Neural progenitor cell (in vitro differentiated cells): ENCODE results near the gene MSH6. TPM values are rescaled to one million over a fixed set of nuclear protein-coding genes. Genes with fewer than 3 reads are reported as not detected.

Experiments used
- DNase-seq: peaks from one replicate; pipeline ENCODE4 v3.0.0-alpha.2; 2016; ENCODE audit warnings: low spot score
- H2AFZ ChIP-seq: fragments of 200-600 bp; sonication (generic); replicated peaks from 2 replicates; pipeline ENCODE4 v1.6.1; 2016; ENCODE audit warnings: antibody characterized with exemption
- H3F3A ChIP-seq: fragments of 200-600 bp; sonication (generic); 2 replicates; pipeline ENCODE4 v1.6.1; 2016; ENCODE audit warnings: antibody characterized with exemption, low read depth
- H3K27ac ChIP-seq: fragments of 200-600 bp; sonication (generic); 2 replicates; pipeline ENCODE4 v1.5.1; 2016; ENCODE audit warnings: mild to moderate bottlenecking
- H3K27me3 ChIP-seq: fragments of 200-600 bp; sonication (generic); 2 replicates; pipeline ENCODE4 v1.6.1; 2016; ENCODE audit warnings: mild to moderate bottlenecking, moderate library complexity
- H3K36me3 ChIP-seq: fragments of 200-600 bp; sonication (generic); 2 replicates; pipeline ENCODE4 v1.5.1; 2016
- H3K4me1 ChIP-seq: fragments of 200-600 bp; sonication (generic); 2 replicates; pipeline ENCODE4 v1.6.1; 2016; ENCODE audit warnings: mixed run types
- H3K4me2 ChIP-seq: fragments of 200-600 bp; sonication (generic); 2 replicates; pipeline ENCODE4 v1.6.1; 2016
- H3K4me3 ChIP-seq: fragments of 200-600 bp; sonication (generic); 2 replicates; pipeline ENCODE4 v1.5.1; 2016
- H3K79me2 ChIP-seq: fragments of 200-600 bp; sonication (generic); 2 replicates; pipeline ENCODE4 v1.6.1; 2016; ENCODE audit warnings: low read depth
- H3K9ac ChIP-seq: fragments of 200-600 bp; sonication (generic); 2 replicates; pipeline ENCODE4 v1.6.1; 2016
- H3K9me3 ChIP-seq: fragments of 200-600 bp; sonication (generic); 2 replicates; pipeline ENCODE4 v1.5.1; 2016; ENCODE audit warnings: low read depth
- H4K20me1 ChIP-seq: fragments of 200-600 bp; sonication (generic); 2 replicates; pipeline ENCODE4 v1.6.1; 2016; ENCODE audit warnings: low read depth
- H3K27ac Mint-ChIP-seq: 3 replicates; pipeline ENCODE4 v1.8.0; 2021; ENCODE audit warnings: mixed read lengths
- H3K27me3 Mint-ChIP-seq: 2 replicates; pipeline ENCODE4 v1.8.0; 2022; ENCODE audit warnings: low read depth, mild to moderate bottlenecking, inconsistent platforms, moderate library complexity, mixed read lengths; ENCODE audit not compliant: insufficient read depth
- H3K36me3 Mint-ChIP-seq: 3 replicates; pipeline ENCODE4 v1.8.0; 2021; ENCODE audit warnings: mixed read lengths
- H3K4me1 Mint-ChIP-seq: 3 replicates; pipeline ENCODE4 v1.8.0; 2021; ENCODE audit warnings: mixed read lengths
- H3K4me3 Mint-ChIP-seq: 3 replicates; pipeline ENCODE4 v1.8.0; 2021; ENCODE audit warnings: mild to moderate bottlenecking, moderate library complexity, mixed read lengths
- H3K9me3 Mint-ChIP-seq: 3 replicates; pipeline ENCODE4 v1.8.0; 2020; ENCODE audit warnings: mixed read lengths
- EZH2 ChIP-seq: fragments of 200-600 bp; sonication (generic); IDR thresholded peaks from 2 replicates; pipeline ENCODE4 v1.6.1; 2017; ENCODE audit warnings: antibody characterized with exemption, mild to moderate bottlenecking, moderate library complexity
- EZH2phosphoT487 ChIP-seq: fragments of 200-600 bp; sonication (generic); IDR thresholded peaks from 2 replicates; pipeline ENCODE4 v1.6.1; 2017; ENCODE audit warnings: antibody characterized with exemption
- total RNA-seq: library from RNA; depleted of rRNA; stranded (reverse); fragments of >200 nt; gene quantifications from 2 replicates; pipeline ENCODE4 v1.2.3, GENCODE V29; 2015; ENCODE audit warnings: low replicate concordance
- TF ChIP-seq, protein P1 (sequence below): fragments of 200-600 bp; sonication (generic); IDR thresholded peaks from 2 replicates; pipeline ENCODE4 v1.5.1; 2017; ENCODE audit warnings: antibody characterized with exemption, mild to moderate bottlenecking

Gene MSH6
- total RNA-seq, 1 donor from 2014 or later: 276 TPM

DNA sequence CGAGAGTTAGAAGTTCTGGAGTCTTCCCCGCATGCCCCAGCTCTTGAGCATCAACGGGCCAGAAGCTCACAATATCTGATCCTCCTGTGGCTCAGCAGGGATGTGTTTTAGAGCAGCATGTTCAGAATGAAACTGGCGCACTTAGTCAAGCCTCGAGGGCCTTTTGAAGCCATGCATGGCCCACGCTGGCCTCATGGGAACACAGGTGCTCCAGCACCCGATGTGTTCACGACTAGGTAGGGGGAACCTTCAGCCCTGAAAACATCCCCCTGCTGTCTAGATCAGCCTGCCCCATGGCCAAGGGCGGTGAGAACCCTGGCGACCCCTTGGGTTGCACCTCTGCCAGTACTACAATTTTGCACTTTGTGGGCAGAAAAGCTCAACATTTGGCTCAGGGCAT is 32.8 kb downstream of the MSH6 start:
- no peak for DNase-seq
- H3K4me2 ChIP-seq: no peak overlapping the region
- TF ChIP-seq, protein P1, sequence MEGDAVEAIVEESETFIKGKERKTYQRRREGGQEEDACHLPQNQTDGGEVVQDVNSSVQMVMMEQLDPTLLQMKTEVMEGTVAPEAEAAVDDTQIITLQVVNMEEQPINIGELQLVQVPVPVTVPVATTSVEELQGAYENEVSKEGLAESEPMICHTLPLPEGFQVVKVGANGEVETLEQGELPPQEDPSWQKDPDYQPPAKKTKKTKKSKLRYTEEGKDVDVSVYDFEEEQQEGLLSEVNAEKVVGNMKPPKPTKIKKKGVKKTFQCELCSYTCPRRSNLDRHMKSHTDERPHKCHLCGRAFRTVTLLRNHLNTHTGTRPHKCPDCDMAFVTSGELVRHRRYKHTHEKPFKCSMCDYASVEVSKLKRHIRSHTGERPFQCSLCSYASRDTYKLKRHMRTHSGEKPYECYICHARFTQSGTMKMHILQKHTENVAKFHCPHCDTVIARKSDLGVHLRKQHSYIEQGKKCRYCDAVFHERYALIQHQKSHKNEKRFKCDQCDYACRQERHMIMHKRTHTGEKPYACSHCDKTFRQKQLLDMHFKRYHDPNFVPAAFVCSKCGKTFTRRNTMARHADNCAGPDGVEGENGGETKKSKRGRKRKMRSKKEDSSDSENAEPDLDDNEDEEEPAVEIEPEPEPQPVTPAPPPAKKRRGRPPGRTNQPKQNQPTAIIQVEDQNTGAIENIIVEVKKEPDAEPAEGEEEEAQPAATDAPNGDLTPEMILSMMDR: no peak
- no peak for TF ChIP-seq EZH2phosphoT487
- no peak for TF ChIP-seq EZH2
- H3K27me3 ChIP-seq: no peaks in the 10 kb centered on the region
- H3K36me3 ChIP-seq: peaks cover 35% of the 10 kb centered on the region
- H4K20me1 ChIP-seq: peaks cover 3% of the 10 kb centered on the region
- H3K4me3 ChIP-seq: no peak overlapping the region
- no peaks in the 10 kb centered on the region for H3K9me3 ChIP-seq
- H3F3A ChIP-seq: peaks cover 39% of the 10 kb centered on the region
- H3K79me2 ChIP-seq: no peaks in the 10 kb centered on the region
- H3K36me3 Mint-ChIP-seq: peaks cover 69% of the 10 kb centered on the region
- no peak overlapping the region for H3K27ac Mint-ChIP-seq
- no peak overlapping the region for H3K4me3 Mint-ChIP-seq
- H3K27ac ChIP-seq: no peak overlapping the region
- no peaks in the 10 kb centered on the region for H3K9me3 Mint-ChIP-seq
- peaks cover 9% of the 10 kb centered on the region for H3K27me3 Mint-ChIP-seq
- no peak overlapping the region for H2AFZ ChIP-seq
- H3K9ac ChIP-seq: no peak overlapping the region
- no peaks in the 10 kb centered on the region for H3K4me1 ChIP-seq
- no peaks in the 10 kb centered on the region for H3K4me1 Mint-ChIP-seq

DNA sequence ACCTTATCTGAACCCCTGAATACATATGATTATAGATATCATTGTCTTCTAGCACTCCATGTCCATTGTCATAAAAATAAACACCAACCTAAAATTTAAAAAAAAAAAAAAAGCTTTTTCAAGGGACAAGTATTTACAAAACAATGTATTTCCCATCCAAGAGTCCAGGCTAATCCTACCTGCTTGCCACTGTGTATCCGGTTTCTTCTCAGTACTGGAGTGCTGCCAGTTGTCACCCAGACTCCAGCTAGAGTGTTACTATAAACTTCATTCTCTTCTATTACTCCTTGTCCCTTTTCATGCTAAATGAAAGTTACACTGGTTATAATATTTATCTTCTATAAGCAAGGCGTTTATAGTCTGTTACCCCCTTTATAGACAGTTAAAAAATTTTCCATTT is 35.8 kb downstream of the MSH6 start:
- Histone ChIP-seq H3K4me2 (no peak overlapping the region), H2AFZ (no peak overlapping the region), H3K27ac (no peak overlapping the region), H3K4me3 (no peak overlapping the region), H4K20me1 (no peaks in the 10 kb centered on the region), H3K9me3 (no peaks in the 10 kb centered on the region), H3K9ac (no peak overlapping the region), H3K79me2 (no peaks in the 10 kb centered on the region), H3K36me3 (peaks cover 51% of the 10 kb centered on the region), H3F3A (peaks cover 10% of the 10 kb centered on the region), H3K4me1 (no peaks in the 10 kb centered on the region), H3K27me3 (no peaks in the 10 kb centered on the region)
- TF ChIP-seq EZH2phosphoT487: no peak
- TF ChIP-seq, protein P1: no peak
- TF ChIP-seq EZH2: no peak
- Mint-ChIP-seq H3K27ac (no peak overlapping the region), H3K9me3 (no peaks in the 10 kb centered on the region), H3K27me3 (peaks cover 6% of the 10 kb centered on the region), H3K36me3 (peaks cover 61% of the 10 kb centered on the region), H3K4me1 (no peaks in the 10 kb centered on the region), H3K4me3 (no peak overlapping the region)
- no peak for DNase-seq

DNA sequence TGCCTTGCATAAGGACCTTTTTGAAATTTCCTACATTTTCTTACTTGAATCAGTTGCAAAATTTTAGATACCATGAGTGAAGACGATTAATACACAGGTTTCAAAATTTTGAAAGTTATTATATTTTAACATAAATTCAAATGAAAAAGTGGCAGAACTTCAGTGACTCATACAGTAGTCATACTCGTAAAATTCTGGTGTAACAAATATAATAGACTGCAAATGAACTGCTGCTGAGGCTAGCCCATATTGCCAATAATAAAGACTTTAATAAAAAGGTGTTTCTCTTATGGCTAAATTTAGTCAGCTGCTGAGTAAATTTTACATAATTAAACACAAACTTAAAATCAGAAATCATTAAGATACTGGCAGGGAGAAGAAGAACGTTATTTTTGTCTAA is 36.9 kb downstream of the MSH6 start:
- Mint-ChIP-seq H3K27me3 (peaks cover 6% of the 10 kb centered on the region), H3K4me1 (no peaks in the 10 kb centered on the region), H3K27ac (no peak overlapping the region), H3K36me3 (peaks cover 58% of the 10 kb centered on the region), H3K9me3 (no peaks in the 10 kb centered on the region), H3K4me3 (no peak overlapping the region)
- Histone ChIP-seq H3K4me1 (no peaks in the 10 kb centered on the region), H3K27me3 (no peaks in the 10 kb centered on the region), H3K9ac (no peak overlapping the region), H3K27ac (no peak overlapping the region), H2AFZ (no peak overlapping the region), H3K79me2 (no peaks in the 10 kb centered on the region), H3K4me2 (no peak overlapping the region), H3K9me3 (no peaks in the 10 kb centered on the region), H3F3A (peaks cover 8% of the 10 kb centered on the region), H4K20me1 (no peaks in the 10 kb centered on the region), H3K4me3 (no peak overlapping the region), H3K36me3 (peaks cover 48% of the 10 kb centered on the region)
- no peak for DNase-seq
- TF ChIP-seq, protein P1: no peak
- TF ChIP-seq EZH2 (no peak), EZH2phosphoT487 (no peak)
